ENCODE results near the gene COL23A1.

The COL23A1 gene

GRCh38 chr5:178247481-178248456 is 342.4 kb downstream of the COL23A1 start:
- Histone ChIP-seq H3K36me3 (ENCODE audit: control insufficient read depth in 2 of 2, insufficient read depth in 1 of 2, low read length in 2 of 2) (no peaks in the 10 kb centered on the region), H3K27ac (ENCODE audit: extremely low read depth, low read depth, low read length) (no peak overlapping the region), H3K4me3 (ENCODE audit: low read depth, low read length) (no peak overlapping the region), H3K9me3 (ENCODE audit: control insufficient read depth, insufficient read depth, low read depth, low read length) (no peaks in the 10 kb centered on the region), H3K4me1 (ENCODE audit: control insufficient read depth, insufficient read depth, low read length) (no peaks in the 10 kb centered on the region)
- ChIA-PET CTCF (interaction anchor here (1.6 kb wide), 1 partner anchor 36 kb away, joined by 4 read pairs; no protein-coding TSS in a partner anchor), POLR2A (no interaction called here)
- TF ChIP-seq MYNN (tag by site-specific recombination; IDR thresholded peaks at IDR 0.05; ENCODE audit: borderline replicate concordance) (no peak), ZSCAN23 (tag by site-specific recombination; IDR thresholded peaks at IDR 0.05) (no peak), ZNF433 (tag by site-specific recombination; IDR thresholded peaks at IDR 0.05; ENCODE audit: low read depth) (no peak), ZBTB7A (tag by site-specific recombination; IDR thresholded peaks at IDR 0.05; ENCODE audit: low read depth) (no peak), HOXA7 (CRISPR knock-in tag; IDR thresholded peaks at IDR 0.05; ENCODE audit: borderline replicate concordance) (no peak), ZNF239 (tag by site-specific recombination; IDR thresholded peaks at IDR 0.05) (no peak), ZNF37A (tag by site-specific recombination; IDR thresholded peaks at IDR 0.05) (no peak), ZNF600 (tag by site-specific recombination; IDR thresholded peaks at IDR 0.05) (no peak), ZNF133 (tag by site-specific recombination; IDR thresholded peaks at IDR 0.05) (no peak), ZBTB8A (tag by site-specific recombination; IDR thresholded peaks at IDR 0.05) (no peak), ZNF521 (tag by site-specific recombination; IDR thresholded peaks at IDR 0.05) (no peak), ZNF274 (IDR thresholded peaks at IDR 0.05; ENCODE audit: low read length) (no peak), ZNF274 (tag by site-specific recombination; IDR thresholded peaks at IDR 0.05; ENCODE audit: borderline replicate concordance) (no peak), ZNF354C (tag by site-specific recombination; IDR thresholded peaks at IDR 0.05; ENCODE audit: borderline replicate concordance, low read depth) (no peak), SP2 (tag by site-specific recombination; IDR thresholded peaks at IDR 0.05) (no peak), ZNF514 (tag by site-specific recombination; IDR thresholded peaks at IDR 0.05) (no peak), ZNF404 (tag by site-specific recombination; IDR thresholded peaks at IDR 0.05) (no peak), ZNF596 (tag by site-specific recombination; IDR thresholded peaks at IDR 0.05) (no peak), ZNF639 (tag by site-specific recombination; IDR thresholded peaks at IDR 0.05) (no peak)
- TF ChIP-seq, protein P1, sequence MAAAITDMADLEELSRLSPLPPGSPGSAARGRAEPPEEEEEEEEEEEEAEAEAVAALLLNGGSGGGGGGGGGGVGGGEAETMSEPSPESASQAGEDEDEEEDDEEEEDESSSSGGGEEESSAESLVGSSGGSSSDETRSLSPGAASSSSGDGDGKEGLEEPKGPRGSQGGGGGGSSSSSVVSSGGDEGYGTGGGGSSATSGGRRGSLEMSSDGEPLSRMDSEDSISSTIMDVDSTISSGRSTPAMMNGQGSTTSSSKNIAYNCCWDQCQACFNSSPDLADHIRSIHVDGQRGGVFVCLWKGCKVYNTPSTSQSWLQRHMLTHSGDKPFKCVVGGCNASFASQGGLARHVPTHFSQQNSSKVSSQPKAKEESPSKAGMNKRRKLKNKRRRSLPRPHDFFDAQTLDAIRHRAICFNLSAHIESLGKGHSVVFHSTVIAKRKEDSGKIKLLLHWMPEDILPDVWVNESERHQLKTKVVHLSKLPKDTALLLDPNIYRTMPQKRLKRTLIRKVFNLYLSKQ (tag by site-specific recombination; IDR thresholded peaks at IDR 0.05; ENCODE audit: borderline replicate concordance): no peak

- no peaks in the 10 kb centered on the region for H3K4me1 ChIP-seq (ENCODE audit: control insufficient read depth, insufficient read depth, low read length)
- TF ChIP-seq ZNF324 (tag by site-specific recombination; IDR thresholded peaks at IDR 0.05): no peak
- TF ChIP-seq BCL11A (tag by site-specific recombination; IDR thresholded peaks at IDR 0.05; ENCODE audit: low read depth): no peak
- TF ChIP-seq ZNF571 (tag by site-specific recombination; IDR thresholded peaks at IDR 0.05): no peak
- TF ChIP-seq ZSCAN5A (tag by site-specific recombination; IDR thresholded peaks at IDR 0.05): no peak
- TF ChIP-seq ZNF768 (tag by site-specific recombination; IDR thresholded peaks at IDR 0.05): no peak
- POLR2A ChIA-PET: interaction anchor here (0.5 kb wide), 1 partner anchor 12 kb away, joined by 3 read pairs; no protein-coding TSS in a partner anchor
- H3K27ac ChIP-seq (ENCODE audit: extremely low read depth, low read depth, low read length): no peak overlapping the region
- CTCF ChIA-PET: interaction anchor here (1.2 kb wide), 1 partner anchor 37 kb away, joined by 3 read pairs; no protein-coding TSS in a partner anchor
- H3K9me3 ChIP-seq (ENCODE audit: control insufficient read depth, insufficient read depth, low read depth, low read length): no peaks in the 10 kb centered on the region
- H3K36me3 ChIP-seq (ENCODE audit: control insufficient read depth in 2 of 2, insufficient read depth in 1 of 2, low read length in 2 of 2): no peaks in the 10 kb centered on the region
- H3K4me3 ChIP-seq (ENCODE audit: low read depth, low read length): no peak overlapping the region
These were observed 343.4 kb downstream of the COL23A1 start for GRCh38 chr5:178246624-178247279.

Data from HEK293 (cell line).